C1 segment of cervical spinal cord (tissue), 14 donors: ENCODE data around the gene MYCN.

Source experiments
- DNase-seq, 14 donors: peaks; one replicate each; lab custom pipeline; 2025; lab: John Stamatoyannopoulos, UW

Gene MYCN

GRCh38 chr2:15976354-15976753 lies 36.0 kb downstream of the MYCN start:
- no peak for DNase-seq

- no peak for DNase-seq
Observed at GRCh38 chr2:15979051-15979758, 38.9 kb downstream of the MYCN start.

GRCh38 chr2:15979759-15980604 lies 39.6 kb downstream of the MYCN start:
- DNase-seq, result no peak

GRCh38 chr2:15980605-15981098 lies 40.3 kb downstream of the MYCN start:
- DNase-seq, result no peak

GRCh38 chr2:15981646-15982045 lies 41.3 kb downstream of the MYCN start:
- DNase-seq, result no peak

- no peak for DNase-seq
Observed at GRCh38 chr2:15982285-15983044, 42.1 kb downstream of the MYCN start.

- DNase-seq, result peak in 2 of 14 donors; percentile 11 to 18
Observed at GRCh38 chr2:15983496-15983895, 43.1 kb downstream of the MYCN start.

GRCh38 chr2:15984368-15985255 lies 44.3 kb downstream of the MYCN start:
- DNase-seq, result peak in 13 of 14 donors; percentile 49 to 95 (median 82)

GRCh38 chr2:15985531-15985930 lies 45.2 kb downstream of the MYCN start:
- DNase-seq, result no peak

- DNase-seq, result no peak
Observed at GRCh38 chr2:15986068-15986560, 45.8 kb downstream of the MYCN start.

GRCh38 chr2:15986644-15987043 lies 46.3 kb downstream of the MYCN start:
- no peak for DNase-seq

- no peak for DNase-seq
Observed at GRCh38 chr2:15988733-15989132, 48.4 kb downstream of the MYCN start.

GRCh38 chr2:15989559-15989958 lies 49.2 kb downstream of the MYCN start:
- no peak for DNase-seq

GRCh38 chr2:15990151-15991101 lies 50.1 kb downstream of the MYCN start:
- DNase-seq, result no peak

GRCh38 chr2:15991231-15991630 lies 50.9 kb downstream of the MYCN start:
- DNase-seq, result no peak

- DNase-seq, result no peak
Observed at GRCh38 chr2:15992457-15993231, 52.3 kb downstream of the MYCN start.

- DNase-seq, result no peak
Observed at GRCh38 chr2:15993232-15993610, 52.9 kb downstream of the MYCN start.

- no peak for DNase-seq
Observed at GRCh38 chr2:15993666-15994065, 53.3 kb downstream of the MYCN start.

GRCh38 chr2:15995603-15996002 lies 55.3 kb downstream of the MYCN start:
- no peak for DNase-seq
